ENCODE measurements around the gene SREBF2. TPM values are rescaled to one million over a fixed set of nuclear protein-coding genes. Genes with fewer than 3 reads are reported as not detected.

SREBF2 gene
- total and polyA plus RNA-seq, 2 of the 13 experiments (the other 11 are each of a cell fraction or from before 2014, with no cell fraction given): 53.8 to 72.6 TPM

DNA sequence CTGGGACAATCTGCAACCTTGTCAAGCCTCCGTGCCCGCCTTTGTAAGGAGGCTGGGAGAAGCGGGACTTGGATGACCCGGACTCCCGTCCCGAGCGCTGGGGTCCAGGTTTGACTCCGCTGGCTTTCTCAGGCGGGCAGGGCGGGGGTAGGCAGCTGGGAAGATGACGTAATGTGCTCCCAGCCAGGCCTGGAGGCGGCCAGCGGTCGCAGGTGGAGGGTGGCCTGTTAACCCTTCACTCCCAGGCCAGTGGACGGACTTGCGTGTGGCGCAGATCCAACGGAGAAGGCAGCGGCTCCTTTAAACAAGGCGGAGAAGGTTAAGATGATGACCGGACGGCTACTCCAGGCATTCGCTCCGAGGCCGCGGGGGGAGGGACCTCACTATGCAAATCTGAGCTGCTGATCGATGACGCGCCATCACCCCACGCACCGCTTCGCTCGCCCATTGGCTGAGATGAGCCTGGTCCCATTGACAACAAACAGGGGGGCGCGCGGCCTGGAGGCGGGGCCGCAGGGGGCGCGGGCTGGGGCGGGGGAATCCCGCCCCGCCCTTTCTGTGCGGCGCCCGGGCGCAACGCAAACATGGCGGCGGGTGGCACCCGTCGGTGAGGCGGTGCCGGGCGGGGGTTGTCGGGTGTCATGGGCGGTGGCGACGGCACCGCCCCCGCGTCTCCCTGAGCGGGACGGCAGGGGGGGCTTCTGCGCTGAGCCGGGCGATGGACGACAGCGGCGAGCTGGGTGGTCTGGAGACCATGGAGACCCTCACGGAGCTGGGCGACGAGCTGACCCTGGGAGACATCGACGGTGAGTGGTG, at the start of gene SREBF2 (continued):
- TF ChIP-seq HOXD1 (CRISPR knock-in tag; IDR thresholded peaks at IDR 0.05) (0 out of 2 replicates have a peak, but pooled peaks have one; percentile 40), ZNF589 (CRISPR knock-in tag; conservative IDR thresholded peaks at IDR 0.05) (0 out of 2 replicates have a peak, but pooled peaks have one; percentile 9), ZNF879 (CRISPR knock-in tag; IDR thresholded peaks at IDR 0.05) (peak; percentile 82; the same call in 1 of the 2 replicates), ZBTB3 (CRISPR knock-in tag; IDR thresholded peaks at IDR 0.05; ENCODE audit: borderline replicate concordance, low read depth) (0 out of 2 replicates have a peak, but pooled peaks have one; percentile 26), ZNF790 (CRISPR knock-in tag; IDR thresholded peaks at IDR 0.05; ENCODE audit: borderline replicate concordance) (peak; percentile 27), AKAP8 (CRISPR knock-in tag; IDR thresholded peaks at IDR 0.05) (peak; percentile 97), IKZF1 (IDR thresholded peaks at IDR 0.05) (no peak), ZMAT3 (CRISPR knock-in tag; conservative IDR thresholded peaks at IDR 0.05) (peak; percentile 97), TEAD3 (CRISPR knock-in tag; optimal IDR thresholded peaks at IDR 0.05; ENCODE audit: borderline replicate concordance) (peak; percentile 46), MAFG (CRISPR knock-in tag; IDR thresholded peaks at IDR 0.05) (no peak), POLR2AphosphoS2 (IDR thresholded peaks at IDR 0.05; ENCODE audit: low read depth, low read length) (peak; percentile 67; the same call in 1 of the 2 replicates), SALL1 (CRISPR knock-in tag; IDR thresholded peaks at IDR 0.05) (peak; percentile 88), ZNF703 (CRISPR knock-in tag; IDR thresholded peaks at IDR 0.05; ENCODE audit: borderline replicate concordance) (no peak), FOSL2 (CRISPR knock-in tag; IDR thresholded peaks at IDR 0.05) (peak; percentile 67), REPIN1 (CRISPR knock-in tag; IDR thresholded peaks at IDR 0.05; ENCODE audit: borderline replicate concordance, low read depth) (peak; percentile 95), ZMYM4 (CRISPR knock-in tag; IDR thresholded peaks at IDR 0.05) (0 out of 2 replicates have a peak, but pooled peaks have one; percentile 37)
- TF ChIP-seq, protein P1, sequence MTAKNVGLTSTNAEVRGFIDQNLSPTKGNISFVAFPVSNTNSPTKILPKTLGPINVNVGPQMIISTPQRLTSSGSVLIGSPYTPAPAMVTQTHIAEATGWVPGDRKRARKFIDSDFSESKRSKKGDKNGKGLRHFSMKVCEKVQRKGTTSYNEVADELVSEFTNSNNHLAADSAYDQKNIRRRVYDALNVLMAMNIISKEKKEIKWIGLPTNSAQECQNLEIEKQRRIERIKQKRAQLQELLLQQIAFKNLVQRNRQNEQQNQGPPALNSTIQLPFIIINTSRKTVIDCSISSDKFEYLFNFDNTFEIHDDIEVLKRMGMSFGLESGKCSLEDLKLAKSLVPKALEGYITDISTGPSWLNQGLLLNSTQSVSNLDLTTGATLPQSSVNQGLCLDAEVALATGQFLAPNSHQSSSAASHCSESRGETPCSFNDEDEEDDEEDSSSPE (CRISPR knock-in tag; IDR thresholded peaks at IDR 0.05): peak; percentile 64
- TF ChIP-seq, protein P2, sequence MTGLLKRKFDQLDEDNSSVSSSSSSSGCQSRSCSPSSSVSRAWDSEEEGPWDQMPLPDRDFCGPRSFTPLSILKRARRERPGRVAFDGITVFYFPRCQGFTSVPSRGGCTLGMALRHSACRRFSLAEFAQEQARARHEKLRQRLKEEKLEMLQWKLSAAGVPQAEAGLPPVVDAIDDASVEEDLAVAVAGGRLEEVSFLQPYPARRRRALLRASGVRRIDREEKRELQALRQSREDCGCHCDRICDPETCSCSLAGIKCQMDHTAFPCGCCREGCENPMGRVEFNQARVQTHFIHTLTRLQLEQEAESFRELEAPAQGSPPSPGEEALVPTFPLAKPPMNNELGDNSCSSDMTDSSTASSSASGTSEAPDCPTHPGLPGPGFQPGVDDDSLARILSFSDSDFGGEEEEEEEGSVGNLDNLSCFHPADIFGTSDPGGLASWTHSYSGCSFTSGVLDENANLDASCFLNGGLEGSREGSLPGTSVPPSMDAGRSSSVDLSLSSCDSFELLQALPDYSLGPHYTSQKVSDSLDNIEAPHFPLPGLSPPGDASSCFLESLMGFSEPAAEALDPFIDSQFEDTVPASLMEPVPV (CRISPR knock-in tag; IDR thresholded peaks at IDR 0.05): peak; percentile 92
- TF ChIP-seq, protein P3, sequence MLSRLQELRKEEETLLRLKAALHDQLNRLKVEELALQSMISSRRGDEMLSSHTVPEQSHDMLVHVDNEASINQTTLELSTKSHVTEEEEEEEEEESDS (CRISPR knock-in tag; IDR thresholded peaks at IDR 0.05; ENCODE audit: borderline replicate concordance): peak; percentile 89; the same call in 1 of the 2 replicates
- TF ChIP-seq, protein P4, sequence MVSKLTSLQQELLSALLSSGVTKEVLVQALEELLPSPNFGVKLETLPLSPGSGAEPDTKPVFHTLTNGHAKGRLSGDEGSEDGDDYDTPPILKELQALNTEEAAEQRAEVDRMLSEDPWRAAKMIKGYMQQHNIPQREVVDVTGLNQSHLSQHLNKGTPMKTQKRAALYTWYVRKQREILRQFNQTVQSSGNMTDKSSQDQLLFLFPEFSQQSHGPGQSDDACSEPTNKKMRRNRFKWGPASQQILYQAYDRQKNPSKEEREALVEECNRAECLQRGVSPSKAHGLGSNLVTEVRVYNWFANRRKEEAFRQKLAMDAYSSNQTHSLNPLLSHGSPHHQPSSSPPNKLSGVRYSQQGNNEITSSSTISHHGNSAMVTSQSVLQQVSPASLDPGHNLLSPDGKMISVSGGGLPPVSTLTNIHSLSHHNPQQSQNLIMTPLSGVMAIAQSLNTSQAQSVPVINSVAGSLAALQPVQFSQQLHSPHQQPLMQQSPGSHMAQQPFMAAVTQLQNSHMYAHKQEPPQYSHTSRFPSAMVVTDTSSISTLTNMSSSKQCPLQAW (CRISPR knock-in tag; IDR thresholded peaks at IDR 0.05): peak; percentile 92
- TF ChIP-seq, protein P5, sequence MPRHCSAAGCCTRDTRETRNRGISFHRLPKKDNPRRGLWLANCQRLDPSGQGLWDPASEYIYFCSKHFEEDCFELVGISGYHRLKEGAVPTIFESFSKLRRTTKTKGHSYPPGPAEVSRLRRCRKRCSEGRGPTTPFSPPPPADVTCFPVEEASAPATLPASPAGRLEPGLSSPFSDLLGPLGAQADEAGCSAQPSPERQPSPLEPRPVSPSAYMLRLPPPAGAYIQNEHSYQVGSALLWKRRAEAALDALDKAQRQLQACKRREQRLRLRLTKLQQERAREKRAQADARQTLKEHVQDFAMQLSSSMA (CRISPR knock-in tag; IDR thresholded peaks at IDR 0.05): peak; percentile 83; the same call in 1 of the 2 replicates
- TF ChIP-seq, protein P6, sequence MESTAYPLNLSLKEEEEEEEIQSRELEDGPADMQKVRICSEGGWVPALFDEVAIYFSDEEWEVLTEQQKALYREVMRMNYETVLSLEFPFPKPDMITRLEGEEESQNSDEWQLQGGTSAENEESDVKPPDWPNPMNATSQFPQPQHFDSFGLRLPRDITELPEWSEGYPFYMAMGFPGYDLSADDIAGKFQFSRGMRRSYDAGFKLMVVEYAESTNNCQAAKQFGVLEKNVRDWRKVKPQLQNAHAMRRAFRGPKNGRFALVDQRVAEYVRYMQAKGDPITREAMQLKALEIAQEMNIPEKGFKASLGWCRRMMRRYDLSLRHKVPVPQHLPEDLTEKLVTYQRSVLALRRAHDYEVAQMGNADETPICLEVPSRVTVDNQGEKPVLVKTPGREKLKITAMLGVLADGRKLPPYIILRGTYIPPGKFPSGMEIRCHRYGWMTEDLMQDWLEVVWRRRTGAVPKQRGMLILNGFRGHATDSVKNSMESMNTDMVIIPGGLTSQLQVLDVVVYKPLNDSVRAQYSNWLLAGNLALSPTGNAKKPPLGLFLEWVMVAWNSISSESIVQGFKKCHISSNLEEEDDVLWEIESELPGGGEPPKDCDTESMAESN (CRISPR knock-in tag; conservative IDR thresholded peaks at IDR 0.05): peak; percentile 66

Data from HepG2 (cell line).